ENCODE results near the gene LIMS1. TPM values are rescaled to one million over a fixed set of nuclear protein-coding genes. Genes with fewer than 3 reads are reported as not detected.
"Not testable (repeated sequence)": the region's sequence is repeated elsewhere in the genome, so short reads cannot be mapped to it uniquely, and the experiment has no call there.

The LIMS1 gene
- total RNA-seq, 2 donors from 2014 or later, result 171 to 199 TPM

DNA sequence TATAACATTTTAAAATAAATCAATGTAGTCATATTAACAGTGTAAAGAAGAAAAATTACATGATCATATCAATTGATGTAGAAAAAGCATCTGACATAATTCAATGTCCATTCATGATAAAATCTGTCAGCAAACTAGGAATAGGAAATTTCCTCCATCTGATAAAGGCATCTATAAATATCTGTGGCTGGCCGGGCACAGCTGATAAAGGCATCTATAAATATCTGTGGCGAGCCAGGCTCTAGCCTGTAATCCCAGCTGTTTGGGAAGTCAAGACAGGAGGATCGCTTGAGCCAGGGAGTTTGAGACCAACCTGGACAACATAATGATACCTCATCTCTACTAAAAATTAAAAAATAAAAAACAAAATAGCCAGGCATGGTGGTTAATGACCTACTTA lies 166.9 kb downstream of the LIMS1 start:
- TF ChIP-seq, protein P1, sequence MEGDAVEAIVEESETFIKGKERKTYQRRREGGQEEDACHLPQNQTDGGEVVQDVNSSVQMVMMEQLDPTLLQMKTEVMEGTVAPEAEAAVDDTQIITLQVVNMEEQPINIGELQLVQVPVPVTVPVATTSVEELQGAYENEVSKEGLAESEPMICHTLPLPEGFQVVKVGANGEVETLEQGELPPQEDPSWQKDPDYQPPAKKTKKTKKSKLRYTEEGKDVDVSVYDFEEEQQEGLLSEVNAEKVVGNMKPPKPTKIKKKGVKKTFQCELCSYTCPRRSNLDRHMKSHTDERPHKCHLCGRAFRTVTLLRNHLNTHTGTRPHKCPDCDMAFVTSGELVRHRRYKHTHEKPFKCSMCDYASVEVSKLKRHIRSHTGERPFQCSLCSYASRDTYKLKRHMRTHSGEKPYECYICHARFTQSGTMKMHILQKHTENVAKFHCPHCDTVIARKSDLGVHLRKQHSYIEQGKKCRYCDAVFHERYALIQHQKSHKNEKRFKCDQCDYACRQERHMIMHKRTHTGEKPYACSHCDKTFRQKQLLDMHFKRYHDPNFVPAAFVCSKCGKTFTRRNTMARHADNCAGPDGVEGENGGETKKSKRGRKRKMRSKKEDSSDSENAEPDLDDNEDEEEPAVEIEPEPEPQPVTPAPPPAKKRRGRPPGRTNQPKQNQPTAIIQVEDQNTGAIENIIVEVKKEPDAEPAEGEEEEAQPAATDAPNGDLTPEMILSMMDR (IDR thresholded peaks at IDR 0.05), result no peak
- Histone ChIP-seq H3K9me3 (no peaks in the 10 kb centered on the region), H3K27me3 (replicated peaks; ENCODE audit: insufficient read depth) (no peaks in the 10 kb centered on the region), H3K4me3 (no peak overlapping the region), H3K27ac (no peak overlapping the region), H3K4me1 (ENCODE audit: control insufficient read depth in 1 of 2, low read depth in 2 of 2) (peaks cover 5 to 9% of the 10 kb centered on the region in 2 donors), H3K36me3 (no peaks in the 10 kb centered on the region)
- no peak for DNase-seq (ENCODE audit: low spot score)
- no peak for ATAC-seq (ENCODE audit: insufficient number of reproducible peaks, low FRiP score, low read depth)

DNA sequence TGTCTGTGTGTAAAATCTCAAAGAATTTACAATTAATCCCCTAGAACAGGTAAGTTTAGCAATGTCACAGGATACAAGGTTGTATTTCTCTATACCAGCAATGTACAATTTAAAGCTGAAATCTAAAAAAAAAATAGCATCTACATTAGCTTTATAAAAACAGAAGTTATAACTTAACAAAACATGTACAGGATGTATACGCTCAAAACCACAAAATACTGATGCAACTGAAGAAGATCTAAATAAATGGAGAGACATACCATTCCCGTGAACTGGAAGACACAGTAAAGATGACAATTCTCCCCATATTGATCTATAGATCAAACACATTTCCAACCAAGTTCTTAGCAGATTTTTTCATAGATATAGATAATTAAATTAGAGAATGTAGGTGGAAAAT lies 167.5 kb downstream of the LIMS1 start:
- DNase-seq (ENCODE audit: low spot score) (no peak), ATAC-seq (ENCODE audit: insufficient number of reproducible peaks, low FRiP score, low read depth) (no peak)

DNA sequence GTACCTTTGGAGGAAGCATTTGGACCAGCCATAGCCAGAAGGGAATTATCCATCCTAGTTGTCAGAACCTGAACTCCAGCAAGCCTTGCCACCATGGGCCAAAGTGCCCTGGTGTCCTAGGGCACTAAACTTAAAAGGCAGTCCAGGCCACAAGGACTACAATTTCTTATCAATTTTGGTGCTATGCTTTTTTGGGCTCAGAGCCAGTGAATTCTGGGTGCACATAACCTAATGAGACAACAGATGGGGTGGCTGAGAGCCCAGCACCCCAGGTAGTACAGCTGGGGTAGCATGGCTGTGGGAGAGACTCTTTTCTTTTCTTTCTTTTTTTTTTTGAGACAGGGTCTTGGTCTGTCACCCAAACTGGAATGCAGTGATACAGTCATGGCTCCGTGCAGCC lies 170.6 kb downstream of the LIMS1 start:
- TF ChIP-seq, protein P1 (IDR thresholded peaks at IDR 0.05), result no peak
- no peak for ATAC-seq (ENCODE audit: insufficient number of reproducible peaks, low FRiP score, low read depth)
- no peak overlapping the region for H3K27ac ChIP-seq
- peaks cover 5 to 9% of the 10 kb centered on the region in 2 donors for H3K4me1 ChIP-seq (ENCODE audit: control insufficient read depth in 1 of 2, low read depth in 2 of 2)
- H3K9me3 ChIP-seq, result no peaks in the 10 kb centered on the region
- DNase-seq (ENCODE audit: low spot score), result no peak
- H3K36me3 ChIP-seq, result no peaks in the 10 kb centered on the region
- H3K4me3 ChIP-seq, result no peak overlapping the region
- H3K27me3 ChIP-seq (replicated peaks; ENCODE audit: insufficient read depth), result no peaks in the 10 kb centered on the region

More for the DNA sequence above, 167.5 kb downstream of the LIMS1 start:
- Histone ChIP-seq H3K4me3 (no peak overlapping the region), H3K36me3 (no peaks in the 10 kb centered on the region), H3K4me1 (ENCODE audit: control insufficient read depth in 1 of 2, low read depth in 2 of 2) (peaks cover 5 to 9% of the 10 kb centered on the region in 2 donors), H3K9me3 (no peaks in the 10 kb centered on the region), H3K27ac (no peak overlapping the region), H3K27me3 (replicated peaks; ENCODE audit: insufficient read depth) (no peaks in the 10 kb centered on the region)
- TF ChIP-seq, protein P1 (IDR thresholded peaks at IDR 0.05), result no peak

DNA sequence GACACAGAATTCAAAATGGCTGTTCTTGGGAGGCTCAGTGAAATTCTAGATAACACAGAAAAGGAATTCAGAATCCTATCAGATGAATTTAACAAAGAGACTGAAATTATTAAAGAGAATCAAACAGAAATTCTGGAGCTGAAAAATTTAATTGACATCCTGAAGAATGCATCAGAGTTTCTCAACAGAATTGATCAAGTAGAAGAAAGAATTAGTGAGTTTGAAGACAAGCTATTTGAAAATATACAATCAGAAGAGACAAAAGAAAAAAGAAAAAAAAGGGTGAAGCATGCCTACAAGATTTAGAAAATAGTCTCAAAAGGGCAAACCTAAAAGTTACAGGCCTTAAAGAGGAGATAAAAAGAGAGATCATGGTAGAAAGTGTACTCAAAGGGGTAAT lies 173.0 kb downstream of the LIMS1 start:
- Histone ChIP-seq H3K36me3 (no peaks in the 10 kb centered on the region), H3K9me3 (no peaks in the 10 kb centered on the region), H3K27ac (no peak overlapping the region), H3K27me3 (replicated peaks; ENCODE audit: insufficient read depth) (no peaks in the 10 kb centered on the region), H3K4me1 (ENCODE audit: control insufficient read depth in 1 of 2, low read depth in 2 of 2) (no peaks in the 10 kb centered on the region), H3K4me3 (no peak overlapping the region)
- ATAC-seq (ENCODE audit: insufficient number of reproducible peaks, low FRiP score, low read depth), result no peak
- no peak for DNase-seq (ENCODE audit: low spot score)
- TF ChIP-seq, protein P1 (IDR thresholded peaks at IDR 0.05), result no peak

DNA sequence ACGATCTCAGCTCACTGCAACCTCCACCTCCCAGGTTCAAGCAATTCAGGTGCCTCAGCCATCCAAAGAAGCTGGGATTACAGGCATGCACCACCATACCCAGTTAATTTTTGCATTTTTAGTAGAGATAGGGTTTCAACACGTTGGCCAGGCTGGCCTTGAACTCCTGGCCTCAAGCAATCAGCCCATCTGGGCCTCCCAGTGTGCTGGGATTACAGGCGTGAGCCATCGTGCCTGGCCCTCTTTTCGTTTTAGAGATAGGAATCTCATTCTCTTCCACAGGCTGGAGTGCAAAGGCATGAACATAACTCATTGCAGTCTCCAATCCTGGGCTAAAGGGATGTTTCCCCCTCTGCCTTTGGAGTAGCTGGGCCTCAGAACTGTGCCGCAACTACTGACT lies 182.7 kb downstream of the LIMS1 start:
- H3K9me3 ChIP-seq; H3K27ac ChIP-seq; H3K36me3 ChIP-seq; ATAC-seq (ENCODE audit: insufficient number of reproducible peaks, low FRiP score, low read depth); H3K27me3 ChIP-seq (replicated peaks; ENCODE audit: insufficient read depth); H3K4me3 ChIP-seq; DNase-seq (ENCODE audit: low spot score): not testable (repeated sequence)
- H3K4me1 ChIP-seq (ENCODE audit: control insufficient read depth in 1 of 2, low read depth in 2 of 2), result peaks cover 4 to 16% of the 10 kb centered on the region in 2 donors
